Calu3 (cell line): Measurements from ENCODE around the gene TFF1. TPM values are rescaled to one million over a fixed set of nuclear protein-coding genes. Genes with fewer than 3 reads are reported as not detected.

Experiments used
- BruUV-seq: library from RNA; stranded (reverse); fragments of 400-500 nt; replicated peaks from 2 replicates; lab custom pipeline; 2021; lab: Mats Ljungman, UMichigan
- CTCF ChIA-PET: fragments of 300-600 bp; sonication (Branson Sonifier 250); formaldehyde crosslinking; loops from one replicate; lab custom pipeline; 2022; ENCODE audit warnings: antibody characterized with exemption; lab: Charles Lee
- DNase-seq: peaks from one replicate; pipeline ENCODE4 v3.0.0; 2022
- H3K27ac Mint-ChIP-seq: one replicate; pipeline ENCODE4 v1.8.0; 2022; ENCODE audit warnings: mixed read lengths; ENCODE audit not compliant: unreplicated experiment
- H3K27me3 Mint-ChIP-seq: one replicate; pipeline ENCODE4 v1.8.0; 2022; ENCODE audit warnings: mixed read lengths; ENCODE audit not compliant: unreplicated experiment
- H3K36me3 Mint-ChIP-seq: one replicate; pipeline ENCODE4 v1.8.0; 2022; ENCODE audit warnings: mild to moderate bottlenecking, moderate library complexity, mixed read lengths; ENCODE audit not compliant: insufficient read depth, unreplicated experiment
- H3K4me1 Mint-ChIP-seq: one replicate; pipeline ENCODE4 v1.8.0; 2022; ENCODE audit warnings: mild to moderate bottlenecking, low read depth, mixed read lengths; ENCODE audit not compliant: unreplicated experiment
- H3K4me3 Mint-ChIP-seq: one replicate; pipeline ENCODE4 v1.8.0; 2022; ENCODE audit warnings: mild to moderate bottlenecking, low read depth, moderate library complexity, mixed read lengths; ENCODE audit not compliant: unreplicated experiment
- H3K9me3 Mint-ChIP-seq: one replicate; pipeline ENCODE4 v1.8.0; 2022; ENCODE audit warnings: low read depth, mixed read lengths; ENCODE audit not compliant: unreplicated experiment
- intact Hi-C: fragments of 100-400 bp; cut with micrococcal nuclease; formaldehyde crosslinking; loops from one replicate; pipeline ENCODE4 v1.10.0; 2022; ENCODE audit not compliant: unreplicated experiment
- total RNA-seq: library from RNA; stranded (reverse); gene quantifications from 2 replicates; pipeline ENCODE4 v1.2.3, GENCODE V29; 2022
- TF ChIP-seq, protein P1 (sequence below): fragments of 200-600 bp; IDR thresholded peaks from one replicate; pipeline ENCODE4 v1.8.0; 2022; ENCODE audit warnings: antibody characterized with exemption; ENCODE audit not compliant: unreplicated experiment

The TFF1 gene
- total RNA-seq, 1 experiment from 2014 or later = not detected

DNA sequence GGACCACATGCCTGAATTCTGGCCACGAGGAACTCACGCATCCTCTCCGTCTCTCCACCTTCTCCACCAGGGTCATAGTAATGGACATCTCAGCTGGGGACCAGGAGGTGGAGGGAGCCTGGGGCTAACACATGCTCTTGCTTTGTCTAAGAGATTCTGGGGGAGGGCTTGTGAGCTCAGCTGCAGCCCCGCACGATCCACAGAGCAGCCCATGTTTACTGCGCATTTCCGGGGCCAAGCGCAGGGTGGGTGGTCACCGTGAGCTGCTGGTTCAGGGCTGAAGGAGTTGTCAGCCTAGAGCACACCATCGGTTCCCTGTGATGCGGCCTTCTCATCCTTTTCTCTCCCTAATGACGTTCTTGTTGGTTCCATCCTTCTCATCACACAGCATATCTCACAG is 8.1 kb downstream of the TFF1 start:
- no peaks in the 10 kb centered on the region for H3K36me3 Mint-ChIP-seq
- no peak overlapping the region for H3K4me3 Mint-ChIP-seq
- DNase-seq = no peak
- peaks cover 10% of the 10 kb centered on the region for H3K4me1 Mint-ChIP-seq
- CTCF ChIA-PET = no interaction called here
- no peak overlapping the region for H3K27ac Mint-ChIP-seq
- no TSS peak for BruUV-seq
- peaks cover 9% of the 10 kb centered on the region for H3K27me3 Mint-ChIP-seq
- intact Hi-C loops = no loop called here
- H3K9me3 Mint-ChIP-seq = peaks cover 5% of the 10 kb centered on the region
- TF ChIP-seq, protein P1, sequence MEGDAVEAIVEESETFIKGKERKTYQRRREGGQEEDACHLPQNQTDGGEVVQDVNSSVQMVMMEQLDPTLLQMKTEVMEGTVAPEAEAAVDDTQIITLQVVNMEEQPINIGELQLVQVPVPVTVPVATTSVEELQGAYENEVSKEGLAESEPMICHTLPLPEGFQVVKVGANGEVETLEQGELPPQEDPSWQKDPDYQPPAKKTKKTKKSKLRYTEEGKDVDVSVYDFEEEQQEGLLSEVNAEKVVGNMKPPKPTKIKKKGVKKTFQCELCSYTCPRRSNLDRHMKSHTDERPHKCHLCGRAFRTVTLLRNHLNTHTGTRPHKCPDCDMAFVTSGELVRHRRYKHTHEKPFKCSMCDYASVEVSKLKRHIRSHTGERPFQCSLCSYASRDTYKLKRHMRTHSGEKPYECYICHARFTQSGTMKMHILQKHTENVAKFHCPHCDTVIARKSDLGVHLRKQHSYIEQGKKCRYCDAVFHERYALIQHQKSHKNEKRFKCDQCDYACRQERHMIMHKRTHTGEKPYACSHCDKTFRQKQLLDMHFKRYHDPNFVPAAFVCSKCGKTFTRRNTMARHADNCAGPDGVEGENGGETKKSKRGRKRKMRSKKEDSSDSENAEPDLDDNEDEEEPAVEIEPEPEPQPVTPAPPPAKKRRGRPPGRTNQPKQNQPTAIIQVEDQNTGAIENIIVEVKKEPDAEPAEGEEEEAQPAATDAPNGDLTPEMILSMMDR = no peak

DNA sequence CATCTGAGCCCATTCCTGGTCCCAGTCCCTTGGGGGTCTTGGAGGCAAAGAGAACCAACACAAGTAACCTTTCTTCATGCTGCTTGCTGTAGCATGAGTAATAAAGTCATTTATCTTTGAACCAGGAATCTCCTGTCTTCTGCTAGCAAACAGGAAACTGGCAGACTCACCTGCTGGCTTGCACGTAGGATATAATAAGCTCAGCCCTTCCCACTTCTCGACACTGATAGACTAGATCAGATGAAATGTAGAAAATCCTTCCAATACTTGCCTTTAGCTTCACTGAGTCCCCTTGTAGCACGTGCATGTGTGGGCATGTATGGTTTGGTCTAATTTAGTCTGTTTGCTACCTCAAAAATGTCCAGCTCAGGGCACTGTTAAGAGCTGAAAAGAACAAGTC is 9.0 kb downstream of the TFF1 start:
- no TSS peak for BruUV-seq
- Mint-ChIP-seq H3K4me3 (no peak overlapping the region), H3K9me3 (peaks cover 6% of the 10 kb centered on the region), H3K27me3 (peaks cover 17% of the 10 kb centered on the region), H3K27ac (no peak overlapping the region), H3K4me1 (peaks cover 10% of the 10 kb centered on the region), H3K36me3 (no peaks in the 10 kb centered on the region)
- CTCF ChIA-PET = no interaction called here
- no peak for DNase-seq
- intact Hi-C loops = no loop called here
- TF ChIP-seq, protein P1 = no peak

DNA sequence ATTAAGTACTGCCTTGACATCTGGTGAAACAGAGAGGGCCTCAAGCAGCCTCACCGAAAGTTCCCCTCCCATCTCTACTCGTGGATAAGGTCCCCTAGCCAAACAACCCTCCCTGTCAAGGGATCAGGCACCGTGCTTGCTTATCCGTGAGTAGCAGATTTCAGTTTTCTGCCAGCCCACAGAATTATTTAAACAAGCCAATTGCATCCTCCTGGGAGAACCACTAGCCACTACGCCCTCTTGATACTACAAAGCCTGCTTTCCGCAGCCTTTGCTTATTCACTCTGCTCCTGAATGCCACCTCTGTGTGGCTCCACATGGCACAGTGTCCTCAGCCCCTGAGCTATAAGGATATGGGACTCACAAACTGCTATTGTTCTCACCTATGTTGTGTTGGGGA is 9.7 kb downstream of the TFF1 start:
- H3K4me1 Mint-ChIP-seq = peaks cover 10% of the 10 kb centered on the region
- intact Hi-C loops = no loop called here
- no peak for DNase-seq
- BruUV-seq = no TSS peak
- no peaks in the 10 kb centered on the region for H3K36me3 Mint-ChIP-seq
- TF ChIP-seq, protein P1 = no peak
- CTCF ChIA-PET = no interaction called here
- peaks cover 6% of the 10 kb centered on the region for H3K9me3 Mint-ChIP-seq
- no peak overlapping the region for H3K27ac Mint-ChIP-seq
- H3K27me3 Mint-ChIP-seq = peaks cover 17% of the 10 kb centered on the region
- no peak overlapping the region for H3K4me3 Mint-ChIP-seq

DNA sequence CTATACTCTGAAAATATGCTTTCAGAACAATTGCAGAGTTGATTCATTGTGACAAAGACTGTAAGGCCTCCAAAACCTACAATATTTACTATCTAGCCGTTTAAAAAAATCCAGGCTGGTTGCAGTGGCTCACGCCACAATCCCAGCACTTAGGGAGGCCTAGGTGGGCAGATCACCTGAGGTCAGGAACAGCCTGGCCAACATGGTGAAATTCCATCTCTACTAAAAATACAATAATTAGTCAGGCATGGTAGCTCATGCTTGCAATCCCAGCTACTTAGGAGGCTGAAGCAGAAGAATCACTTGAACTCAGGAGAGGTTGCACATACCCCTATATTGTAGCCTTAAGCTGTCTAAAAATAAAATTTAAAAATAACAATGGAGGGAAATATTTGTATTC is 10.3 kb downstream of the TFF1 start:
- intact Hi-C loops = no loop called here
- Mint-ChIP-seq H3K27me3 (peaks cover 17% of the 10 kb centered on the region), H3K27ac (no peak overlapping the region)

More for the DNA sequence above, 10.3 kb downstream of the TFF1 start:
- TF ChIP-seq, protein P1 = no peak
- Mint-ChIP-seq H3K4me3 (no peak overlapping the region), H3K4me1 (peaks cover 12% of the 10 kb centered on the region), H3K9me3 (peaks cover 6% of the 10 kb centered on the region), H3K36me3 (no peaks in the 10 kb centered on the region)
- BruUV-seq = no TSS peak
- no peak for DNase-seq
- CTCF ChIA-PET = no interaction called here
